ENCODE data around the gene LRRC56. TPM values are rescaled to one million over a fixed set of nuclear protein-coding genes. Genes with fewer than 3 reads are reported as not detected.

The LRRC56 gene
- total and polyA plus RNA-seq, 9 of the 15 experiments (the other 6 are each of a cell fraction or from before 2014, with no cell fraction given): 0.03 to 4.5 (median 1.0) TPM; not detected in 1

- TF ChIP-seq MGA (IDR thresholded peaks at IDR 0.05) (peak; percentile 74), CHAMP1 (IDR thresholded peaks at IDR 0.05) (no peak), PATZ1 (CRISPR knock-in tag; IDR thresholded peaks at IDR 0.05; ENCODE audit: borderline replicate concordance) (no peak), TARDBP (IDR thresholded peaks at IDR 0.05) (no peak), CHD1 (IDR thresholded peaks at IDR 0.05; ENCODE audit: low read length) (no peak), ETV5 (CRISPR knock-in tag; IDR thresholded peaks at IDR 0.05; ENCODE audit: low read depth) (peak; percentile 44; the same call in 1 of the 2 replicates), ZNF24 (IDR thresholded peaks at IDR 0.05) (no peak), TFAP4 (CRISPR knock-in tag; IDR thresholded peaks at IDR 0.05; ENCODE audit: borderline replicate concordance) (0 out of 2 replicates have a peak, but pooled peaks have one; percentile 44), PURB (CRISPR knock-in tag; IDR thresholded peaks at IDR 0.05; ENCODE audit: low read depth) (no peak)
These were observed 33.0 kb upstream of the LRRC56 start (continued) for GRCh38 chr11:504053-504993.
